ENCODE measurements around the gene RAET1G.
A peak's percentile ranks its signal among the peaks of the same experiment; 100 is the strongest.
"Not testable (repeated sequence)": the region's sequence is repeated elsewhere in the genome, so short reads cannot be mapped to it uniquely, and the experiment has no call there.

RAET1G gene

GRCh38 chr6:149898966-149899365 lies 24.0 kb downstream of the RAET1G start:
- no peak for DNase-seq (ENCODE audit: insufficient read length, low spot score)
- no peak for FAIRE-seq

- no peak for DNase-seq (ENCODE audit: insufficient read length, low spot score)
Observed at GRCh38 chr6:149897855-149898744, 24.8 kb downstream of the RAET1G start, which contains the start of gene RAET1E. Gene RAET1E, minus strand, starts transcription at chr6:149898113. Its CDS starts 7,212 bp downstream, at chr6:149890901.

GRCh38 chr6:149897015-149897697 lies 25.8 kb downstream of the RAET1G start:
- FAIRE-seq (no peak), DNase-seq (ENCODE audit: insufficient read length, low spot score) (peak; percentile 54)

More at GRCh38 chr6:149897855-149898744, 24.8 kb downstream of the RAET1G start, which contains the start of gene RAET1E:
- no peak for FAIRE-seq

- DNase-seq (ENCODE audit: insufficient read length, low spot score) (no peak), FAIRE-seq (no peak)
Observed at GRCh38 chr6:149896491-149896890, 26.4 kb downstream of the RAET1G start.

DNA sequence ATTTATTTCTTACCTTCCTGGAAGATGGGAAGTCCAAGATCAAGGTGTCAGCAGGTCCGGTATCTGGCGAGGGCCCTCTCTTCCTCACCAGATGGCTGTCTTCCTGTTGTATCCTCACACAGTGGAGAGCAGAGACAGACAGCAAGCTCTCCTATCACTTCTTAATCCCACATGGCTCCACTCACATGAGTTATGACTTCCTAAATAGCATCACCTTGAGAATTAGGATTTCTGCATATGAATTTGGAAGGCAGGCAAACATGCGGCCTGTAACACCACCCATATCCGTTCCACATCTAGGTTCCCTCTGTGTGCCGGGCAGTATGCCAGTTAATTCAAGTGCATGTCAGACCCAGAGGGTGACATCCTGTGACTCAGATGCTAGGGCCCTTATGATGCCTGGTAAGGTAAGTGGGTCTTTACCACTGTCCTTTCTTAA lies 27.1 kb downstream of the RAET1G start:
- DNase-seq (ENCODE audit: insufficient read length, low spot score) (peak; percentile 48), FAIRE-seq (no peak)

DNA sequence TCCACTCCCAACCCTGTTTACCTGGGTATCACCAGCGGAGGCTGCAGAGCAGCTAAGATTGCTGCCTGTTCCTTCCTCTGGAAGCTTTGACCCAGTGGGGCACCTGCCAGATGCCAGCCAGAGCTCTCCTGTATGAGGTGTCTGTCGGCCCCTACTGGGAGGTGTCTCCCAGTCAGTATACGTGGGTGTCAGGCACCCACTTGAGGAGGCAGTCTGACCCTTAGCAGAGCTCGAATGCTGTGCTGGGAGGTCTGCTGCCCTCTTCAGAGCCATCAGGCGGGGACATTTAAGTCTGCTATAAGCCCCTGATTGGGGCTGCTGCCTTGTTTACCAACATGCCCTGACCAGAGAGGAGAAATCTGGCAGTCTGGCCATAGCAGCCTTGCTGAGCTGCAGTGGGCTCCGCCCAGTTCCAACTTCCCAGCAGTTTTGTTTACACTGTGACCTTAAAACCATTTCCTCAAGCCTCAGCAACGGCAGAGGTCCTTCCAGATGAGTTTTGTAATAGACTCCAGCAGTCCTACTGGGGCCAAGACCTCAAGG lies 27.8 kb downstream of the RAET1G start:
- DNase-seq (ENCODE audit: insufficient read length, low spot score) (no peak), FAIRE-seq (no peak)

- FAIRE-seq; DNase-seq (ENCODE audit: insufficient read length, low spot score): not testable (repeated sequence)
Observed at GRCh38 chr6:149891864-149892263, 31.1 kb downstream of the RAET1G start.

GRCh38 chr6:149891259-149891658 lies 31.7 kb downstream of the RAET1G start:
- FAIRE-seq (no peak), DNase-seq (ENCODE audit: insufficient read length, low spot score) (no peak)

DNA sequence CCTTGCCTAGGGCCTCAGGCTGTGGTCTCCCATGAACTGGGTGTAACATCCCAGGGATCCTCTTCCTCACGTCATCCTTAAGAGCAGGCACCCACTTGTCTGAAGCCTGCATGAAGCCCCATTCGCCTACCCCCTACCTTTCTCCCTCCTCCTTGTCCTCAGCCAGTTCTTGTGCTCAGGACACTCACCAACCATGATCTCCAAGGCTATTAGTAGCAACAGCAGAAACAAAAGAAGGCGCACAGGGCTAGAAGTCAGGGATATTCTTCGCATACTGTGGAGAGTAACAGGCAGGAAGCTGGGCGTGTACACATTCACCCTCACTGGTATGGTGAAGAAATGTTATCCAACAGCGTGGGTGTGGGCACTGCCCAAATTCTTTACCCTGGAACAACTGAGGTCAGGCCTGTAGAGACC lies 32.3 kb downstream of the RAET1G start:
- FAIRE-seq = no peak
- DNase-seq (ENCODE audit: insufficient read length, low spot score) = no peak

DNA sequence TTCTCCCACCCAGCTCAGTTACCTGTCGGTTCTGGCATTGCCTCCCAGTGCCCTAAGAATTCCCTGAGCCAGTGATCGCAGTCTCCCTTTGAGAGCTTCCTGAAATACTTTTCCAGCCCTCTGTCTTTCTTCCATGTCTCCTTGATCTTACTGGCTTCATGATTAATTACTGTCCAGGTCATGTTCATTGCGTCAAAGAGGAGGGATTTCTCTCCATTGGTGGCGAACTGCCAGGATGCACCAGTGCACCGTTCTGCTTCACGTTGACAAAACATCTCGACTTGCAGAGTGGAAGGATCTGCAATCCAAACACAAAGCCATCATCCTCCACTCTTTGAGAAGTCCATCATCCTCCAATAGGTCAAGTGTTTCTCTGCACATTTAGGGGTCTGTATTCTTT lies 33.6 kb downstream of the RAET1G start:
- FAIRE-seq (no peak), DNase-seq (ENCODE audit: insufficient read length, low spot score) (no peak)

GRCh38 chr6:149888659-149889058 lies 34.3 kb downstream of the RAET1G start:
- FAIRE-seq = no peak
- no peak for DNase-seq (ENCODE audit: insufficient read length, low spot score)

DNA sequence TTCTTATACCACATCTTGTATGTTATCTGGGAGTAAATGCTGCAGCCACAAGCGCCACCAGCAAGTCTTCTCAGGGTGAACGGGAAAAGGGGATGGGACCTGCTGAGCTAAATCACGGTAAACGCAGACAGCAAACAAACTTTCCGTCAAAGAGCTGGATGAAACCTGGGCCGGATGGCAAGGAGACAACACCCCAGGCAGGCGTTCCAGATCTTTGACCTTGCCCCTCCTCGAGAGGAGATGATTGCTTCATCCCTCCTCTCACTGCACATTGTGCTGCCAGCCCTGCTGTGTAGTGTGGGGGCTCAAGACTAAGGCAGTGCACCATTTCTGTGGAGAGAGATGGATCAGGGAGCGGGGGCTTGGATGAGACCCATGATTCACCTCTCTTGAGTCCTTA lies 34.8 kb downstream of the RAET1G start:
- FAIRE-seq (no peak), DNase-seq (ENCODE audit: insufficient read length, low spot score) (no peak)

GRCh38 chr6:149887343-149887742 lies 35.6 kb downstream of the RAET1G start:
- DNase-seq (ENCODE audit: insufficient read length, low spot score) = no peak
- no peak for FAIRE-seq

GRCh38 chr6:149885888-149886287 lies 37.0 kb downstream of the RAET1G start:
- FAIRE-seq (no peak), DNase-seq (ENCODE audit: insufficient read length, low spot score) (no peak)

DNA sequence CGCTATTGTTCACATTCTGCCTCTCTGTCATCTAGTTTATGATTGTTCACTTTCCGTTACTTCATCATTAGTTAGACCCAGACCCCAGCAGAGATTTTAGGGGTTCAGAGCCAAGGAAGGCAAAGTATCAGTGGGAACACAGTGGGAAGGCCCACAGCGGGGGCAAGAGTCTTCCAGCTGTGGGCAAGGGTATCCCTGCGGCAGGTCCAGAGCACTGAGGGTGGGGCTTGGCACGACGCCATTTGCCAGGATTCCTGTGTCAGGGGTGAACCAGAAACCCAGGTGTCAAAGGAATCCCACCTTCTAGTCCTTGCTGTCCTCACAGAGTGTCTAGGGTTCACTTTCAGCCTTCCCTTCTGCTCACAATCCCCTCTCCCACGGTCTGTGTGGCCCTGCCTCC lies 38.3 kb downstream of the RAET1G start:
- no peak for DNase-seq (ENCODE audit: insufficient read length, low spot score)
- no peak for FAIRE-seq

GRCh38 chr6:149884215-149884614 lies 38.7 kb downstream of the RAET1G start:
- DNase-seq (ENCODE audit: insufficient read length, low spot score) = no peak

DNA sequence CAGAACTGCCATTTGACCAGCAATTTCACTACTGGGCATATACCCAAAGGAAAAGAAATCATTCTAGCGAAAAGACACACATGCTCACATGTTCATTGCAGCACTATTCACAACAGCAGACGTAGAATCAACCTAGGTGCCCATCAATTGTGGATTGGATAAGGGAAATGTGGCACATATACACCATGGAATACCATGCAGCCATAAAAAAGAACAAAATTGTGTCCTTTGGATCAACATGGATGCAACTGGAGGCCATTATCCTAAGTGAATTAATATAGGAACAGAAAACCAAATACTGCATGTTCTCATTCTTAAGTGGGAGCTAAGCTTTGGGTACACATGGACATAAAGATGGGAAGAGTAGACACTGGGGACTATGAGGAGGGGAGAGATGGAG lies 41.1 kb downstream of the RAET1G start:
- FAIRE-seq (no peak), DNase-seq (ENCODE audit: insufficient read length, low spot score) (no peak)

More at GRCh38 chr6:149884215-149884614, 38.7 kb downstream of the RAET1G start:
- no peak for FAIRE-seq

GRCh38 chr6:149881066-149881766 lies 41.7 kb downstream of the RAET1G start:
- FAIRE-seq (no peak), DNase-seq (ENCODE audit: insufficient read length, low spot score) (no peak)

- no peak for FAIRE-seq
Observed at GRCh38 chr6:149877659-149878058, 45.3 kb downstream of the RAET1G start.

DNA sequence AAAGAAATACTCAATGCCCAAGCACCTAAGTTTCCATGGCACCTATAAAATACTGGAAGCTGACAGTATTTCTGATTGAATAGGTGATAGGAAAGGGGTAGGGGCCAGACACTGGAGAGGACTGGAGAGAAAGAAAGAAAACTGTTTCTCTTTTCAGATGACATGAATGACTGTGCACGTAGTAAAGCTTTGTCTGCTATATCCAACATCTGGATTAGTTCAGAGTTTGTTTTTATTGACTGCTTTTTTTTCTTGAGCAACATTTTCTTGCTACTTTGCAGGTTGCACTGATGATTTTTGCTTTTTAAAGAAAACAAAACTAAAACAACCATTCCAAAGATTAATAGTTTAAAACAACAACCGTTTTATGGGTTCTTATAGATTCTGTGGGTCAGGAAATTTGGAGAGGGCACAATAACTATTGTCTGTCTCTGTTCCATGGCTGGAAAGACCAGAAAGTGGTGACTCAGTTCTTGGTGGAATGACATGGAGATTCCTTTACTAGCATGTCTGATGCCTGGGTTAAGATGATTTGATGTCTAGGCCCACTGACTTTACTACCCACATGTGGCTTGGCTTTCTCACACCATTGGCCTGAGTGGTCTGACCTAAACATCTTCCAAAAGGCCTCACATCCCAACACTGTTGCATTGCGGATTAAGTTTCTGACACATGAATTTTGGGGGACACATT lies 46.5 kb downstream of the RAET1G start:
- no peak for FAIRE-seq

More at GRCh38 chr6:149877659-149878058, 45.3 kb downstream of the RAET1G start:
- no peak for DNase-seq (ENCODE audit: insufficient read length, low spot score)

More for the DNA sequence above, 46.5 kb downstream of the RAET1G start:
- no peak for DNase-seq (ENCODE audit: insufficient read length, low spot score)
